Panc1 (cell line): ENCODE results near the gene CHST1. TPM values are rescaled to one million over a fixed set of nuclear protein-coding genes. Genes with fewer than 3 reads are reported as not detected.

Experiments used
- ATAC-seq: fragments of 200-7000 bp; cut with Tn5 transposase; 2 replicates; pipeline ENCODE4 v1.9.1; 2020; ENCODE audit warnings: mild to moderate bottlenecking, moderate library complexity
- BruUV-seq: library from RNA; stranded (reverse); fragments of 400-500 nt; replicated peaks from 2 replicates; lab custom pipeline; 2021; lab: Mats Ljungman, UMichigan
- CTCF ChIA-PET: fragments of 300-600 bp; sonication (Branson Sonifier 250); formaldehyde crosslinking; loops from one replicate; lab custom pipeline; 2022; ENCODE audit warnings: antibody characterized with exemption; lab: Charles Lee
- POLR2A ChIA-PET: fragments of 300-600 bp; sonication (Branson Sonifier 250); formaldehyde crosslinking; loops from one replicate; lab custom pipeline; 2022; ENCODE audit warnings: antibody characterized with exemption; lab: Charles Lee
- DNase-seq: peaks from one replicate; pipeline ENCODE4 v3.0.0-alpha.2; 2010; ENCODE audit warnings: low read depth, low spot score
- H3K27ac ChIP-seq: 2 replicates; pipeline ENCODE4 v1.5.1; 2011; ENCODE audit warnings: mild to moderate bottlenecking, low read length, inconsistent platforms
- H3K27me3 ChIP-seq: fragments of 200-500 bp; sonication (Bioruptor generic); 2 replicates; pipeline ENCODE4 v1.6.0; 2014; ENCODE audit warnings: low read length, inconsistent platforms; ENCODE audit not compliant: control insufficient read depth, insufficient read depth
- H3K36me3 ChIP-seq: fragments of 200-500 bp; sonication (Bioruptor generic); 2 replicates; pipeline ENCODE4 v1.5.1; 2014; ENCODE audit warnings: inconsistent platforms, mild to moderate bottlenecking, low read length, moderate library complexity; ENCODE audit not compliant: control insufficient read depth, insufficient read depth
- H3K4me1 ChIP-seq: 2 replicates; pipeline ENCODE4 v1.5.1; 2011; ENCODE audit warnings: inconsistent platforms, mild to moderate bottlenecking, low read length, moderate library complexity; ENCODE audit not compliant: control insufficient read depth, insufficient read depth
- H3K4me3 ChIP-seq, 2 experiments: 2 replicates each; pipeline ENCODE4 v1.5.1; 2011 to 2012; ENCODE audit warnings: low read depth in 2 of 2, low read length in 2 of 2, mild to moderate bottlenecking in 2 of 2, inconsistent platforms in 1 of 2, moderate library complexity in 1 of 2
- H3K9me3 ChIP-seq: fragments of 200-500 bp; sonication (Bioruptor generic); 2 replicates; pipeline ENCODE4 v1.5.1; 2014; ENCODE audit warnings: low read depth, mild to moderate bottlenecking, inconsistent platforms, low read length, moderate library complexity; ENCODE audit not compliant: control insufficient read depth, insufficient read depth
- POLR2AphosphoS5 ChIP-seq: IDR thresholded peaks from 2 replicates; pipeline ENCODE4 v1.6.1; 2012; ENCODE audit warnings: mild to moderate bottlenecking, low read depth, low read length, moderate library complexity
- REST ChIP-seq, 2 experiments: IDR thresholded peaks; 2 replicates each; pipeline ENCODE4 v1.6.1; 2011 to 2012; ENCODE audit warnings: low read depth in 2 of 2, control low read depth in 1 of 2, low read length in 1 of 2, mild to moderate bottlenecking in 1 of 2, moderate library complexity in 1 of 2; ENCODE audit not compliant: insufficient read depth in 1 of 2
- SIN3A ChIP-seq: IDR thresholded peaks from 2 replicates; pipeline ENCODE4 v1.6.1; 2012; ENCODE audit warnings: low read depth, mild to moderate bottlenecking, low read length, moderate library complexity, borderline replicate concordance; ENCODE audit not compliant: insufficient read depth
- TCF7L2 ChIP-seq: IDR thresholded peaks from 2 replicates; pipeline ENCODE4 v1.6.1; 2011; ENCODE audit warnings: mild to moderate bottlenecking, low read depth, low read length, inconsistent platforms
- in situ Hi-C: cut with HindIII; loops from 2 replicates; pipeline ENCODE4 v1.10.0; 2016; ENCODE audit warnings: low sequenced_read_pairs, low pct_unique_long_range_greater_than_20kb
- intact Hi-C: fragments of 100-400 bp; cut with micrococcal nuclease; formaldehyde crosslinking; loops from one replicate; pipeline ENCODE4 v1.10.0; 2022; ENCODE audit not compliant: unreplicated experiment
- total RNA-seq: library from RNA; stranded (reverse); gene quantifications from one replicate; pipeline ENCODE4 v1.2.1, GENCODE V29; 2021; ENCODE audit not compliant: unreplicated experiment
- TF ChIP-seq, protein P1 (sequence below): fragments of 450-650 bp; IDR thresholded peaks from 2 replicates; pipeline ENCODE4 v1.5.1; 2017; ENCODE audit warnings: mild to moderate bottlenecking

The CHST1 gene
- total RNA-seq, 1 experiment from 2014 or later: not detected

DNA sequence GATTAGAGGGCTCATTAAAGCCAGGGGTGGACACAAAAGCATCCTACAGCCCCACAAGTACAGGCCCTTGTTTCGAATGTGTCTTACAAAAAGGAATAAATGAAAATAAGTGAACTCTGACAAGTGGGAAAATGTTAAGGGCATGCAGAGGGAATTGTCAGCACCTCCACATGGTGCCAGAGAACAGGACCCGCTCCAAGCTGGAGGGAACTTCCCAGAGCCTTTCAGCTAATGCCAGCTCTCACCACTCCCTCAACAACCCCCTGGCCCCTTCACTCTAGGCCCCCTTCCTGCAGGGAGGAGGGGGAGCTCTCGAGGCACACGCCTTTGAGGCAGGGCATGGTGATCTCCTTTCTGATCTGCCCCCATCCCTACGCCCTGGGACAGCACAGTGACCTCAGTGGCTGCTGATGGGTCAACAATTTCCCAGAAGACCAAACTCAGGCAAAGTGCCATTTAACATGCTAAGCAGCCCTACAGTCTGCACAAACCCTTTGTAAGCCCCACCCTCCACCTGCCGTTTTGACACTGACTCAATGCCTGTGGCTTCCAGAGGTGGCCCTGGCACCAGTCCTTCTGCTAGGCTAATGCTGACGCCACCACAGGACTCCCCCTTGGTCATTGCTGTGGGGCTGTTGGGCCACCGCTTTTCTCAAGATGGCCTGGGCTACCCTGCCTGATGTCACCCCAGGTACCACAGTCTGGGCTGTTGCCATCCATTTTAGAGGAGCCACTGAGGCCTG lies 12.5 kb upstream of the CHST1 start:
- H3K36me3 ChIP-seq: no peaks in the 10 kb centered on the region

DNA sequence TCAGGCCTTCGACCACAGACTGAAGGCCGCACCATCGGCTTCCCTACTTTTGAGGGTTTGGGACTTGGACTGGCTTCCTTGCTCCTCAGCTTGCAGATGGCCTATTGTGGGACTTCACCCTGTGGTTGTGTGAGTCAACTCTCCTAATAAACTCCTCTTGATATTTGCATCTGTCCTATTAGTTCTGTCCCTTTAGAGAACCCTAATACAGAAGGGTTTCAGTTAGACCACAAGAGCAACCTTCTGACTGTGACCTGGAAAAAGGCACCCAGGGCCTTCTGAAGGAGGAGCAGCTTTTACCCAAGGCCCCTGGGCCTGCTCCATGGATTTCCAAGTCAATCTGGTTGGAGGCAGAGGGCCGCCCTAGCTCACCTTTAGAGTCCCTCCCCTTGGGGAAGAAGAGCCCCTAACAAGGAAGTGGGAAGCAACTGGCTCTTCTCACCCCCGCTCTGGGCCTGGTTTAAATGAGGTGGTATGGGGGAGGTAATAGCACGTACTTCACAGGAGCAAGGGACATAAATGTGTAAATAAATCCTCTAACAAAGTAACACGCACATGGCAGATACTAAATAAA lies 11.2 kb upstream of the CHST1 start:
- no peak overlapping the region for H3K27ac ChIP-seq
- TF ChIP-seq SIN3A (no peak), REST (IDR thresholded peaks at IDR 0.05; ENCODE audit: insufficient read depth in 1 of 2, low read depth in 2 of 2, low read length in 1 of 2) (no peak), POLR2AphosphoS5 (no peak), TCF7L2 (no peak)
- TF ChIP-seq, protein P1, sequence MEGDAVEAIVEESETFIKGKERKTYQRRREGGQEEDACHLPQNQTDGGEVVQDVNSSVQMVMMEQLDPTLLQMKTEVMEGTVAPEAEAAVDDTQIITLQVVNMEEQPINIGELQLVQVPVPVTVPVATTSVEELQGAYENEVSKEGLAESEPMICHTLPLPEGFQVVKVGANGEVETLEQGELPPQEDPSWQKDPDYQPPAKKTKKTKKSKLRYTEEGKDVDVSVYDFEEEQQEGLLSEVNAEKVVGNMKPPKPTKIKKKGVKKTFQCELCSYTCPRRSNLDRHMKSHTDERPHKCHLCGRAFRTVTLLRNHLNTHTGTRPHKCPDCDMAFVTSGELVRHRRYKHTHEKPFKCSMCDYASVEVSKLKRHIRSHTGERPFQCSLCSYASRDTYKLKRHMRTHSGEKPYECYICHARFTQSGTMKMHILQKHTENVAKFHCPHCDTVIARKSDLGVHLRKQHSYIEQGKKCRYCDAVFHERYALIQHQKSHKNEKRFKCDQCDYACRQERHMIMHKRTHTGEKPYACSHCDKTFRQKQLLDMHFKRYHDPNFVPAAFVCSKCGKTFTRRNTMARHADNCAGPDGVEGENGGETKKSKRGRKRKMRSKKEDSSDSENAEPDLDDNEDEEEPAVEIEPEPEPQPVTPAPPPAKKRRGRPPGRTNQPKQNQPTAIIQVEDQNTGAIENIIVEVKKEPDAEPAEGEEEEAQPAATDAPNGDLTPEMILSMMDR: no peak
- ChIA-PET POLR2A (no interaction called here), CTCF (no interaction called here)
- in situ Hi-C loops: no loop called here
- no TSS peak for BruUV-seq
- no peak for DNase-seq
- intact Hi-C loops: loop anchor here (5.0 kb wide), 1 partner anchor 96 kb away; no protein-coding TSS in a partner anchor
- no peaks in the 10 kb centered on the region for H3K27me3 ChIP-seq
- no peak overlapping the region for H3K4me3 ChIP-seq
- no peaks in the 10 kb centered on the region for H3K4me1 ChIP-seq
- ATAC-seq: no peak
- no peaks in the 10 kb centered on the region for H3K36me3 ChIP-seq
- no peaks in the 10 kb centered on the region for H3K9me3 ChIP-seq

More for the DNA sequence above, 12.5 kb upstream of the CHST1 start:
- DNase-seq (no peak), ATAC-seq (no peak)
- in situ Hi-C loops: no loop called here
- no peaks in the 10 kb centered on the region; the same call in 1 of the 2 replicates for H3K27me3 ChIP-seq
- H3K4me3 ChIP-seq: no peak overlapping the region
- TF ChIP-seq, protein P1: no peak
- TF ChIP-seq SIN3A: no peak
- no peak for TF ChIP-seq TCF7L2
- ChIA-PET POLR2A (interaction anchor here (0.6 kb wide), 1 partner anchor 35 kb away, joined by 3 read pairs; no protein-coding TSS in a partner anchor), CTCF (no interaction called here)
- H3K4me1 ChIP-seq: no peaks in the 10 kb centered on the region
- no TSS peak for BruUV-seq
- no peaks in the 10 kb centered on the region for H3K9me3 ChIP-seq
- no peak overlapping the region for H3K27ac ChIP-seq
- intact Hi-C loops: loop anchor here (5.0 kb wide), 1 partner anchor 94 kb away; no protein-coding TSS in a partner anchor
